ENCODE data around the gene SERPINA12. TPM values are rescaled to one million over a fixed set of nuclear protein-coding genes. Genes with fewer than 3 reads are reported as not detected.

SERPINA12 gene
- total RNA-seq, 1 donor from 2014 or later, result not detected

DNA sequence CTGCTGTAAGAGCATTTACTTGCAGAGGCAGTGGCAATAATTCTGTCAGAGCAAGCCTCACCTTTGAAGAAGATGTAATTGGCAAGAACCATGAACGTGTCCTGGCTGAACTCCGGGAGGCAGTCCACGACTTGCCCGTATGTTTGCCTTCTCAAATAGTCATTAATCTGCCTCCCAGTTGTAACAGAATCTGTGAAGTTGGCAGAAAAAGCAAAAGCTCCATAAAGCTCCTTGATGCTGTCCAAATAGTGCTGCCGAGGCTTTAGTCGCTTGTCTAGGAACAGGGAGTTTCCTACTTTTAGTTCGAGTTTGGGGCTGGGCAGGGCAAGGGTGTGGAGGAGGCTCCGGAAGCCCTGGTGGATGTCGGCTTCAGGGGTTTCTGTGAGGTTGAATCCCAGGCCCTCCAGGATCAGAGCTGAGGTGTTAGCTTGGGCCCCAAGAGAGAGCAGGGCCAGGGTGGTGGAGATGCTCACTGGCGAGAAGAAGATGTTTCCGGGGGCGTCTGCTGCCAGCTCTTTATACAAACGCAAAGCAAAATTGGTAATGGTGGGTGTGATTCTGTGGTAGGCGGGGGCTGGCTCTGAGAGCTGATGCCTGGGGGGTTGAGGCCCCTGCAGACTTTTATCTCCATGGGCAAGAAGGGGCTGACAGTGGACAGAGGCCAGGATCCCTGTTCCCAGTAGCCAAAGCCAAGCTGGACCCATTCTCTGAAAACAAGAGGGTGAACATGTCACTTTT is 61.0 kb downstream of the SERPINA12 start:
- no peaks in the 10 kb centered on the region for H3K36me3 Mint-ChIP-seq

DNA sequence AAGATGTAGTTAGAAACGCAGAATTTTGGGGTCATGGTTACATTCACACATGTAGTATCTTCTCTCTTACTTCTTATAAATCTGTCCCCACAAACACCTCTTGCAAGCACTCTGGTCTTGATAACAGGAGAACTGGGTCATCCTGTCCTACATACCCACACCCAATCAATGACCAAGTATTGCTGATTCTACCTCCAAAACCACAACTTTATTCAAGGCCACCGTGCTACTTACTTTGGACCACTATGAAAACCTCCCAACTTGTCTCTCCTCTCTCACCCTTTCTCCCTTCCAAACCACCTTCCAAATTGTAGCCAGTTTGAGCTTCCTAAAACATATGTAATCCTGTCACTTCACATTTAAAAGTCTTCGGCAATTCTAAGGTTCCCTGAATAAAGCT is 62.1 kb downstream of the SERPINA12 start:
- Mint-ChIP-seq H3K27ac (no peak overlapping the region), H3K9me3 (no peaks in the 10 kb centered on the region), H3K4me1 (no peaks in the 10 kb centered on the region), H3K4me3 (no peak overlapping the region), H3K36me3 (no peaks in the 10 kb centered on the region), H3K27me3 (ENCODE audit: low read depth) (peaks cover 60% of the 10 kb centered on the region)
- TF ChIP-seq, protein P1, sequence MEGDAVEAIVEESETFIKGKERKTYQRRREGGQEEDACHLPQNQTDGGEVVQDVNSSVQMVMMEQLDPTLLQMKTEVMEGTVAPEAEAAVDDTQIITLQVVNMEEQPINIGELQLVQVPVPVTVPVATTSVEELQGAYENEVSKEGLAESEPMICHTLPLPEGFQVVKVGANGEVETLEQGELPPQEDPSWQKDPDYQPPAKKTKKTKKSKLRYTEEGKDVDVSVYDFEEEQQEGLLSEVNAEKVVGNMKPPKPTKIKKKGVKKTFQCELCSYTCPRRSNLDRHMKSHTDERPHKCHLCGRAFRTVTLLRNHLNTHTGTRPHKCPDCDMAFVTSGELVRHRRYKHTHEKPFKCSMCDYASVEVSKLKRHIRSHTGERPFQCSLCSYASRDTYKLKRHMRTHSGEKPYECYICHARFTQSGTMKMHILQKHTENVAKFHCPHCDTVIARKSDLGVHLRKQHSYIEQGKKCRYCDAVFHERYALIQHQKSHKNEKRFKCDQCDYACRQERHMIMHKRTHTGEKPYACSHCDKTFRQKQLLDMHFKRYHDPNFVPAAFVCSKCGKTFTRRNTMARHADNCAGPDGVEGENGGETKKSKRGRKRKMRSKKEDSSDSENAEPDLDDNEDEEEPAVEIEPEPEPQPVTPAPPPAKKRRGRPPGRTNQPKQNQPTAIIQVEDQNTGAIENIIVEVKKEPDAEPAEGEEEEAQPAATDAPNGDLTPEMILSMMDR (IDR thresholded peaks at IDR 0.05; ENCODE audit: unreplicated experiment), result no peak
- no peak for DNase-seq (ENCODE audit: low spot score in 2 of 2, unreplicated experiment in 2 of 2)

More for the DNA sequence above, 61.0 kb downstream of the SERPINA12 start:
- Mint-ChIP-seq H3K27me3 (ENCODE audit: low read depth) (peaks cover 69% of the 10 kb centered on the region), H3K4me1 (no peaks in the 10 kb centered on the region), H3K27ac (no peak overlapping the region), H3K9me3 (no peaks in the 10 kb centered on the region), H3K4me3 (no peak overlapping the region)
- no peak for DNase-seq (ENCODE audit: low spot score in 2 of 2, unreplicated experiment in 2 of 2)
- TF ChIP-seq, protein P1 (IDR thresholded peaks at IDR 0.05; ENCODE audit: unreplicated experiment), result no peak

DNA sequence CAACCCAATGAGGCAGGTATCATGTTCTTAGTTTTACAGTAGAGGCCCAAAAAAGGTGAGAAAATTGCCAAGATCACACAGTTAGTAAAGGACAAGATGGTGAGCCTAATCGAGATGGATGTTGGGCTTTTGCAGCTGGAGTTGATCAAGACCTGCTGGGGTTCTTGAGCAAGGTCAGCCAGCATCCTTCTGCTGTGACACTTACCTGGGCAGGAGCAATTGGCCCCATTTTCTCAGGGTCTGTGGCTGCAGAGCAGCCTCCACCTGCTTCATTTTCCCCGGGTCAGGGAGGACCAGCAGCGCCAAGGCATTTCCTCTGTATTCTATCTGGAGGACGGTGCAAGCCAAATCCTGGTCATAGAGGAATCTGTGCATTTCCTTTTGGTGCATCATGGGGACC is 63.1 kb downstream of the SERPINA12 start:
- no peaks in the 10 kb centered on the region for H3K36me3 Mint-ChIP-seq
- no peaks in the 10 kb centered on the region for H3K4me1 Mint-ChIP-seq
- H3K27me3 Mint-ChIP-seq (ENCODE audit: low read depth), result peaks cover 52% of the 10 kb centered on the region
- TF ChIP-seq, protein P1 (IDR thresholded peaks at IDR 0.05; ENCODE audit: unreplicated experiment), result no peak
- peaks cover 2% of the 10 kb centered on the region for H3K9me3 Mint-ChIP-seq
- H3K27ac Mint-ChIP-seq, result no peak overlapping the region
- DNase-seq (ENCODE audit: low spot score in 2 of 2, unreplicated experiment in 2 of 2), result no peak
- no peak overlapping the region for H3K4me3 Mint-ChIP-seq

DNA sequence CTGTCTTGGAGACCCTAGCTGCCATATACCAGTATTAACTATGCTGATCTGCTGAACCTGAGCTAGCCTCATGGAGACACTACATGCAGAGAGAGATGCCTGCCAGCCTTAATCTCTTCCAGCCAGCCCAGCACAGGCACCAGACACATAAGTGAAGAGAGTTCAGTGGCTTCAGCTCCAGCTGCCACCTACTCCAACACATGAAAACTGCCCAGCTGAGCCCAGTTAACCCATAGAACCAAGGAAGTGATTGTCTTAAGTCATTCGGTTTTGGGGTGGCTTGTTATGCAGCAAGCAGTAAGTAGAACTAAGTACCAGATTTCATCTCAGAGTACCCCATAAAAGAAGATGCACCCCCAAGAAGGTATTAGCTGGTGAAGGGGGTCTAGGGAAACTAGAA is 64.3 kb downstream of the SERPINA12 start:
- Mint-ChIP-seq H3K27me3 (ENCODE audit: low read depth) (peaks cover 51% of the 10 kb centered on the region), H3K36me3 (no peaks in the 10 kb centered on the region), H3K4me3 (no peak overlapping the region), H3K27ac (no peak overlapping the region), H3K9me3 (peaks cover 3% of the 10 kb centered on the region), H3K4me1 (no peaks in the 10 kb centered on the region)
- DNase-seq (ENCODE audit: low spot score in 2 of 2, unreplicated experiment in 2 of 2), result no peak
- TF ChIP-seq, protein P1 (IDR thresholded peaks at IDR 0.05; ENCODE audit: unreplicated experiment), result no peak

DNA sequence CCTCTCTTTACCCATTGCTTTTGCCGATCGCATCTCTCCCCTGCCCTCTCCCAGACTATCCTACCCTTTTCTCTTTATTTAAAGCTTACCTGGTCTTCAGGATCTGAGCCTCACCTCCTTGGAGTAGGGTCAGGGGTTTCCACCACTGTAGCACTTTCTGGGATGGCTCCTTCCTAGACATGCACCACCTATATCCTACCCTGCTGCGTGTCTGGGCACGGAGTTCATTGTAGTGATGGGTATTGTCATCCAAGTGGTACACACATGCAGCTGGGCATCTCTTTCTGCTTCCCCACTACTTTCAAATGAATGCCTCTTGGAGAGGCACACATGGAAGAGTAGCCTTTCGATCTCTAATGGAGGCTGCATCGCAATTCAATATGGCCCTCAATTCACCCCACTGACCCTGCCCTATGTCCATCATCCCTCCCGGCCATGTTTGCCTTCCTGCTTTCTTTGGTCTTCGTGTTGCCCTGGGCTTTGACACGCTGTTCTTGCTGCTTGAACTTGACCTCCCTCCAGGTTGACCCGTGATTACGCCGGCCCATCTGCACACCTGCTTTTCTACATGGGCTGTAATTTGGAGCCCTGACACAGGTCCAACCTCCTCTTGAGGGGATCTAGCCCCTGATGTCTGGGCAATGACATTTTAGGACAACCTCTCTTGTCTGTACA is 67.6 kb downstream of the SERPINA12 start:
- Mint-ChIP-seq H3K27me3 (ENCODE audit: low read depth) (peaks cover 39% of the 10 kb centered on the region), H3K9me3 (peaks cover 3% of the 10 kb centered on the region), H3K4me3 (no peak overlapping the region), H3K36me3 (no peaks in the 10 kb centered on the region), H3K27ac (no peak overlapping the region), H3K4me1 (no peaks in the 10 kb centered on the region)
- TF ChIP-seq, protein P1 (IDR thresholded peaks at IDR 0.05; ENCODE audit: unreplicated experiment), result no peak
- DNase-seq (ENCODE audit: low spot score in 2 of 2, unreplicated experiment in 2 of 2), result no peak
